ENCODE measurements around the gene NOP9. TPM values are rescaled to one million over a fixed set of nuclear protein-coding genes. Genes with fewer than 3 reads are reported as not detected.

Gene NOP9
- total RNA-seq, 1 experiment from 2014 or later, result 35.1 TPM

DNA sequence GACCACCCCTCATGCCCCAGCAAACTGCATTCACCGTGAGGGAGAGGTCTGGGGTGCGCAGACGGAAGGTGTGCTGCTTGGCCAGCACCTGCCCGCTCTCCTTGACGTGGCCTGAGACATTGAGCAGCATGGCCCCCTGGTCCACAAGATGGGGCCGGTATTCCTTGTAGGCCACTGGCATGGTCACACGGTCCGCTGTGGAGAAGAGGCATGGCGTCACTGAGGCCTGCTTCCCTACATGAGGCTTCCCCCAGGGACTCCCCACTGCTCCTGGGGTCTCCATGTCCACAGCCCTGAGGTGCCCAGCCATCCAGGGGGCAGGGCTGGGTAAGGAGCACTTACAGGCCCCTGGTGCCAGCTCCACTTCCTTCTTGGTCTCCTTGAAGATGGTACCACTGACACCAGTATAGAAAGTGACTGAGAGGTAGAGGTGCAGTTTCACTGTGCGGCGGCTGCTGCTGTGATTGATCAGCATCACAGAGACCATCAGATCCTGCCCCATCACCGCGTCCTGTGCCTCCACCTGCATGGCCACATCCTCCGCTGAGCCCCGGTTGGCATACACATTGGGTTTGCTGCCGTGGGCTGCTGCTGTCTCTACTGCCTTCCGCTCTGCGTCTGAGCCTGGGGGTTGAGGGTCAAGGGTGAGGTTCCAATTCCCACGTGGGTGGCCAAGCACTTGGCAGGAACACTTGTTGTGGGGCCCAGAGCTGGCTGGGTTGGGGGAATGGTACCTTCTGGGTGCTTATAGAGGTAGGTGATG, 44.8 kb upstream of the NOP9 start:
- Mint-ChIP-seq H3K4me3 (ENCODE audit: unreplicated experiment) (no peak overlapping the region), H3K27me3 (ENCODE audit: insufficient read depth, unreplicated experiment) (no peaks in the 10 kb centered on the region), H3K4me1 (ENCODE audit: low read depth, unreplicated experiment) (no peaks in the 10 kb centered on the region), H3K27ac (ENCODE audit: unreplicated experiment) (no peak overlapping the region), H3K36me3 (ENCODE audit: insufficient read depth, unreplicated experiment) (no peaks in the 10 kb centered on the region), H3K9me3 (ENCODE audit: unreplicated experiment) (no peaks in the 10 kb centered on the region)
- H3K4me3 ChIP-seq (ENCODE audit: low read depth, low read length), result no peak overlapping the region
- TF ChIP-seq, protein P1, sequence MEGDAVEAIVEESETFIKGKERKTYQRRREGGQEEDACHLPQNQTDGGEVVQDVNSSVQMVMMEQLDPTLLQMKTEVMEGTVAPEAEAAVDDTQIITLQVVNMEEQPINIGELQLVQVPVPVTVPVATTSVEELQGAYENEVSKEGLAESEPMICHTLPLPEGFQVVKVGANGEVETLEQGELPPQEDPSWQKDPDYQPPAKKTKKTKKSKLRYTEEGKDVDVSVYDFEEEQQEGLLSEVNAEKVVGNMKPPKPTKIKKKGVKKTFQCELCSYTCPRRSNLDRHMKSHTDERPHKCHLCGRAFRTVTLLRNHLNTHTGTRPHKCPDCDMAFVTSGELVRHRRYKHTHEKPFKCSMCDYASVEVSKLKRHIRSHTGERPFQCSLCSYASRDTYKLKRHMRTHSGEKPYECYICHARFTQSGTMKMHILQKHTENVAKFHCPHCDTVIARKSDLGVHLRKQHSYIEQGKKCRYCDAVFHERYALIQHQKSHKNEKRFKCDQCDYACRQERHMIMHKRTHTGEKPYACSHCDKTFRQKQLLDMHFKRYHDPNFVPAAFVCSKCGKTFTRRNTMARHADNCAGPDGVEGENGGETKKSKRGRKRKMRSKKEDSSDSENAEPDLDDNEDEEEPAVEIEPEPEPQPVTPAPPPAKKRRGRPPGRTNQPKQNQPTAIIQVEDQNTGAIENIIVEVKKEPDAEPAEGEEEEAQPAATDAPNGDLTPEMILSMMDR (IDR thresholded peaks at IDR 0.05; ENCODE audit: insufficient read depth in 1 of 2, low read depth in 1 of 2, low read length in 1 of 2, severe bottlenecking in 1 of 2, unreplicated experiment in 1 of 2), result no peak
- H3K36me3 ChIP-seq (ENCODE audit: control insufficient read depth, insufficient read depth, low read length), result no peaks in the 10 kb centered on the region; the same call in 1 of the 2 replicates
- ChIA-PET POLR2A (no interaction called here), CTCF (no interaction called here)
- DNase-seq, result no peak
- peaks cover 13% of the 10 kb centered on the region for H3K4me1 ChIP-seq
- no peaks in the 10 kb centered on the region for H3K27me3 ChIP-seq (replicated peaks; ENCODE audit: control insufficient read depth, insufficient read depth, low read length)
- intact Hi-C loops (cut with micrococcal nuclease; ENCODE audit: unreplicated experiment), result no loop called here
- BruUV-seq (replicated peaks), result no TSS peak
- H3K9me3 ChIP-seq, result no peaks in the 10 kb centered on the region

DNA sequence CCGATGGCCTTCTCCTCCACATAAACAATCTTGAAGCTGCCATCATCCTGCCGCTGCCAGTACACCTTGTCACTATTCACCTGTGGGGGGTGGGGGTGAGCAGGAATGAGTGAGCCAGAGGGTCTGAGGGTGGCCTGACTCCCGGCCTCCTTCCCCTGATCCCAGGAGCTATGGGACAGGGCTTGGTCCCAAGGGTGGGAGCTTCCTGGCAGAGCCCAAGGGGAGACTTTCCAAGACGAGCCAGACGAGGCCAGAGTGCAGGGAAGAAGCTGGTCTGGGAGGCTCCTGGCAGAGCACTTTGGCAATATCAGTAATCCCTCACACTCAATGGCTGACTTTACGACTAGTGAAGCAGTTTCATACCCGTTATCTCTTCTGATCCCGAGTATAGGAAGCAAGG, 44.2 kb upstream of the NOP9 start:
- no peaks in the 10 kb centered on the region for H3K9me3 Mint-ChIP-seq (ENCODE audit: unreplicated experiment)
- ChIA-PET CTCF (no interaction called here), POLR2A (no interaction called here)
- H3K27me3 ChIP-seq (replicated peaks; ENCODE audit: control insufficient read depth, insufficient read depth, low read length), result no peaks in the 10 kb centered on the region
- no peaks in the 10 kb centered on the region for H3K27me3 Mint-ChIP-seq (ENCODE audit: insufficient read depth, unreplicated experiment)
- DNase-seq, result no peak
- H3K4me1 ChIP-seq, result peaks cover 13% of the 10 kb centered on the region
- TF ChIP-seq, protein P1 (IDR thresholded peaks at IDR 0.05; ENCODE audit: insufficient read depth in 1 of 2, low read depth in 1 of 2, low read length in 1 of 2, severe bottlenecking in 1 of 2, unreplicated experiment in 1 of 2), result no peak
- H3K4me3 Mint-ChIP-seq (ENCODE audit: unreplicated experiment), result no peak overlapping the region
- no peaks in the 10 kb centered on the region for H3K36me3 Mint-ChIP-seq (ENCODE audit: insufficient read depth, unreplicated experiment)
- H3K27ac Mint-ChIP-seq (ENCODE audit: unreplicated experiment), result no peak overlapping the region
- intact Hi-C loops (cut with micrococcal nuclease; ENCODE audit: unreplicated experiment), result no loop called here
- no peaks in the 10 kb centered on the region for H3K9me3 ChIP-seq
- BruUV-seq (replicated peaks), result no TSS peak
- no peaks in the 10 kb centered on the region; the same call in 1 of the 2 replicates for H3K36me3 ChIP-seq (ENCODE audit: control insufficient read depth, insufficient read depth, low read length)
- no peak overlapping the region for H3K4me3 ChIP-seq (ENCODE audit: low read depth, low read length)
- H3K4me1 Mint-ChIP-seq (ENCODE audit: low read depth, unreplicated experiment), result no peaks in the 10 kb centered on the region

DNA sequence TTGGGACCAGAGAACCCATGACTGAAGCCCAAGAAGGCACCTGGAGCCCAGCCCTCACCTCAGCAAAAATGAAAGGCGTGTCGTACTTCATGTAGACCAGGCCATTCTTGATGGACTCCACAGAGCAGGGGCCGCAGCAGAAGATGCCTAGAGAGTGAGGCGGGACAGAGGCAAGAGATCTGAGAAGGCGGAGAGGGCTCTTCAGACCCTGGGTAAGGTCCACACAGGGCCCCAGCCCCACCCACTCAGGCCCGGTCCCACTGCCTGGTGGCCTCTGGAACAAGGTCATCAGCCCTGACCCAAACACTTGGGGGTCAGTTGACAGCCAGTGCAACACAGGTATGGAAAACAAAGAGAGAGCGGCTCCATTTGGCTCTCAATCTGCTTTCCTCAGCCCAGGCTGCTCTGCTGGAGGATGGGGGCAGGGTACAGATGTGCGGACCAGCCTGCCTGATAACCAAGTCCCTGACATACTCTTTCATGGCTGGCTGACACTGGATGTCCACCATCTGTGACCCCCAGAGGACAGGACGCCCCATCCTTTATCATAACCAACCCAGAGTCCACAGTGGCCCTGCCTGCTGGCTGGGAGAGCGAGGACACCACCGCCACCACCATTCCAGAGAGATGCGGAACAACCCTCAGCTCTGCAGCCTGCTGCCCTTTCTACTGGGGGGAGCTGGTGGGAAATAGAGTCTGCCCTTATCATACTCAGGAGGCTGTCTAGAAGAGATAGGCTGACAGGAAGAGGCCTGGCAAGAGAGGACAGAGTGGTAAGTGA, 43.5 kb upstream of the NOP9 start:
- Mint-ChIP-seq H3K27me3 (ENCODE audit: insufficient read depth, unreplicated experiment) (no peaks in the 10 kb centered on the region), H3K27ac (ENCODE audit: unreplicated experiment) (no peak overlapping the region), H3K36me3 (ENCODE audit: insufficient read depth, unreplicated experiment) (no peaks in the 10 kb centered on the region), H3K4me3 (ENCODE audit: unreplicated experiment) (no peak overlapping the region), H3K4me1 (ENCODE audit: low read depth, unreplicated experiment) (no peaks in the 10 kb centered on the region), H3K9me3 (ENCODE audit: unreplicated experiment) (no peaks in the 10 kb centered on the region)
- no peaks in the 10 kb centered on the region; the same call in 1 of the 2 replicates for H3K36me3 ChIP-seq (ENCODE audit: control insufficient read depth, insufficient read depth, low read length)
- no peaks in the 10 kb centered on the region for H3K27me3 ChIP-seq (replicated peaks; ENCODE audit: control insufficient read depth, insufficient read depth, low read length)
- no TSS peak for BruUV-seq (replicated peaks)
- no peaks in the 10 kb centered on the region for H3K9me3 ChIP-seq
- CTCF ChIA-PET, result interaction anchor here (1.3 kb wide), 1 partner anchor 41 kb away, joined by 3 read pairs; no protein-coding TSS in a partner anchor
- intact Hi-C loops (cut with micrococcal nuclease; ENCODE audit: unreplicated experiment), result no loop called here
- no peak overlapping the region for H3K4me3 ChIP-seq (ENCODE audit: low read depth, low read length)
- POLR2A ChIA-PET, result no interaction called here
- TF ChIP-seq, protein P1 (IDR thresholded peaks at IDR 0.05; ENCODE audit: insufficient read depth in 1 of 2, low read depth in 1 of 2, low read length in 1 of 2, severe bottlenecking in 1 of 2, unreplicated experiment in 1 of 2), result no peak
- no peak for DNase-seq
- peaks cover 13% of the 10 kb centered on the region for H3K4me1 ChIP-seq
